HepG2 (cell line): ENCODE measurements around the gene LAMA5. TPM values are rescaled to one million over a fixed set of nuclear protein-coding genes. Genes with fewer than 3 reads are reported as not detected.

Source experiments
- CHCHD3 ChIP-seq: sonication (generic); formaldehyde crosslinking; IDR thresholded peaks from 2 replicates; pipeline ENCODE4 v1.8.0; 2022; ENCODE audit warnings: mild to moderate bottlenecking, missing genetic modification reagents, moderate library complexity
- EHMT2 ChIP-seq: fragments of 200-600 bp; sonication (generic); IDR thresholded peaks from 2 replicates; pipeline ENCODE4 v1.7.0; 2017; ENCODE audit warnings: antibody characterized with exemption, low read depth, low read length, borderline replicate concordance
- ETV5 ChIP-seq: IDR thresholded peaks from 2 replicates; pipeline ENCODE4 v1.6.1; 2018; ENCODE audit warnings: missing biosample characterization, missing genetic modification reagents, inconsistent platforms, borderline replicate concordance
- FOXK1 ChIP-seq: sonication (generic); formaldehyde crosslinking; IDR thresholded peaks from 2 replicates; pipeline ENCODE4 v1.4.0; 2020; ENCODE audit warnings: low read depth, missing genetic modification reagents, borderline replicate concordance
- GATA4 ChIP-seq: sonication (generic); IDR thresholded peaks from 2 replicates; pipeline ENCODE4 v1.6.1; 2016; ENCODE audit warnings: antibody characterized with exemption, low read depth, borderline replicate concordance
- GTF2F1 ChIP-seq: fragments of 150-350 bp; IDR thresholded peaks from 2 replicates; pipeline ENCODE4 v1.6.1; 2014; ENCODE audit warnings: low read length
- HIVEP1 ChIP-seq: sonication (generic); formaldehyde crosslinking; IDR thresholded peaks from 2 replicates; pipeline ENCODE4 v1.4.0; 2020; ENCODE audit warnings: mild to moderate bottlenecking, missing genetic modification reagents
- KLF16 ChIP-seq, 2 experiments: sonication (generic) in 1 of 2; formaldehyde crosslinking in 1 of 2; IDR thresholded peaks; 2 replicates each; pipeline versions ENCODE4 v1.6.1 to v1.8.0; 2016 to 2023; ENCODE audit warnings: missing genetic modification reagents in 2 of 2, missing compliant biosample characterization in 1 of 2
- LCORL ChIP-seq, 2 experiments: fragments of 450-650 bp in 1 of 2; sonication (generic) in 1 of 2; formaldehyde crosslinking in 1 of 2; IDR thresholded peaks; 2 replicates each; pipeline versions ENCODE4 v1.5.0 to v1.6.1; 2017 to 2020; ENCODE audit warnings: antibody characterized with exemption in 1 of 2, missing genetic modification reagents in 1 of 2
- MTA3 ChIP-seq: sonication (generic); formaldehyde crosslinking; IDR thresholded peaks from 2 replicates; pipeline ENCODE4 v1.4.0; 2020; ENCODE audit warnings: missing genetic modification reagents
- MTERF4 ChIP-seq: sonication (generic); formaldehyde crosslinking; IDR thresholded peaks from 2 replicates; pipeline ENCODE4 v1.8.0; 2023; ENCODE audit warnings: mild to moderate bottlenecking, missing genetic modification reagents
- MXI1 ChIP-seq: IDR thresholded peaks from 3 replicates; pipeline ENCODE4 v1.6.1; 2012; ENCODE audit warnings: low read depth, low read length, inconsistent platforms, borderline replicate concordance
- RBAK ChIP-seq: sonication (generic); formaldehyde crosslinking; IDR thresholded peaks from 2 replicates; pipeline ENCODE4 v1.5.1; 2020; ENCODE audit warnings: mild to moderate bottlenecking, missing genetic modification reagents
- SALL2 ChIP-seq: sonication (generic); formaldehyde crosslinking; IDR thresholded peaks from 2 replicates; pipeline ENCODE4 v1.8.1; 2023; ENCODE audit warnings: mild to moderate bottlenecking, missing genetic modification reagents, inconsistent platforms
- SIN3A ChIP-seq: IDR thresholded peaks from 2 replicates; pipeline ENCODE4 v1.6.1; 2011; ENCODE audit warnings: low read depth, mild to moderate bottlenecking, control low read depth, low read length, borderline replicate concordance
- ZNF121 ChIP-seq: sonication (generic); formaldehyde crosslinking; IDR thresholded peaks from 2 replicates; pipeline ENCODE4 v1.5.0; 2020; ENCODE audit warnings: mild to moderate bottlenecking, missing genetic modification reagents
- ZNF207 ChIP-seq: fragments of 450-650 bp; IDR thresholded peaks from 2 replicates; pipeline ENCODE4 v1.6.1; 2016; ENCODE audit warnings: antibody characterized with exemption, borderline replicate concordance
- ZNF350 ChIP-seq: sonication (generic); formaldehyde crosslinking; IDR thresholded peaks from 2 replicates; pipeline ENCODE4 v1.4.0; 2020; ENCODE audit warnings: mild to moderate bottlenecking, low read depth, missing genetic modification reagents, borderline replicate concordance
- ZNF530 ChIP-seq: sonication (generic); formaldehyde crosslinking; IDR thresholded peaks from 2 replicates; pipeline ENCODE4 v1.5.0; 2020; ENCODE audit warnings: low read depth, mild to moderate bottlenecking, missing genetic modification reagents
- ZNF709 ChIP-seq: sonication (generic); formaldehyde crosslinking; IDR thresholded peaks from 2 replicates; pipeline ENCODE4 v1.5.0; 2020; ENCODE audit warnings: mild to moderate bottlenecking, missing genetic modification reagents
- ZNF720 ChIP-seq: sonication (generic); formaldehyde crosslinking; IDR thresholded peaks from 2 replicates; pipeline ENCODE4 v1.4.0; 2020; ENCODE audit warnings: missing genetic modification reagents
- ZNF746 ChIP-seq: sonication (generic); formaldehyde crosslinking; IDR thresholded peaks from 2 replicates; pipeline ENCODE4 v1.8.0; 2022; ENCODE audit warnings: mild to moderate bottlenecking, missing genetic modification reagents
- ZNF790 ChIP-seq: sonication (generic); formaldehyde crosslinking; IDR thresholded peaks from 2 replicates; pipeline ENCODE4 v1.8.0; 2022; ENCODE audit warnings: missing genetic modification reagents, mild to moderate bottlenecking, borderline replicate concordance
- polyA plus RNA-seq, 8 experiments: library from polyadenylated mRNA; depleted of rRNA in 3 of 8; stranded (reverse) in 7 of 8; unstranded in 1 of 8; fragments of >200 nt; fragmentation: Illumina TruSeq in 4 of 8; extraction: Trizol in 4 of 8; gene quantifications; 2 replicates each; pipeline versions ENCODE4 v1.2.1 to v1.2.3, GENCODE V29; 2011 to 2016; ENCODE audit warnings: low read depth in 4 of 8, missing spikeins in 1 of 8, mixed read lengths in 1 of 8; ENCODE audit not compliant: insufficient read depth in 1 of 8
- total RNA-seq, 5 experiments: library from RNA; depleted of rRNA; stranded (reverse); fragments of >200 nt; fragmentation: Illumina TruSeq; extraction: Trizol; gene quantifications; 2 replicates each; pipeline ENCODE4 v1.2.3, GENCODE V29; 2016; ENCODE audit warnings: low read depth in 1 of 5
- TF ChIP-seq, protein P1 (sequence below): sonication (generic); formaldehyde crosslinking; IDR thresholded peaks from 2 replicates; pipeline ENCODE4 v1.4.0; 2020; ENCODE audit warnings: missing genetic modification reagents, mild to moderate bottlenecking, borderline replicate concordance
- TF ChIP-seq, protein P2 (sequence below): sonication (generic); formaldehyde crosslinking; IDR thresholded peaks from 2 replicates; pipeline ENCODE4 v1.4.0; 2020; ENCODE audit warnings: mild to moderate bottlenecking, missing genetic modification reagents

Gene LAMA5
- total and polyA plus RNA-seq, 2 of the 13 experiments (the other 11 are each of a cell fraction or from before 2014, with no cell fraction given) = 21.0 to 44.7 TPM

- no peak for TF ChIP-seq FOXK1 (CRISPR knock-in tag)
- TF ChIP-seq GTF2F1 = no peak
- TF ChIP-seq LCORL (IDR thresholded peaks at IDR 0.05) = 0 out of 2 replicates have a peak, but pooled peaks have one; percentile 38
- no peak for TF ChIP-seq LCORL (CRISPR knock-in tag; IDR thresholded peaks at IDR 0.05)
- TF ChIP-seq CHCHD3 (CRISPR knock-in tag) = no peak
- peak; percentile 39; the same call in 1 of the 2 replicates for TF ChIP-seq ZNF790 (CRISPR knock-in tag)
- TF ChIP-seq EHMT2 = no peak
- no peak; the same call in 1 of the 2 replicates for TF ChIP-seq GATA4
- TF ChIP-seq SALL2 (CRISPR knock-in tag) = no peak
- no peak for TF ChIP-seq ZNF709
- no peak for TF ChIP-seq RBAK (CRISPR knock-in tag)
- TF ChIP-seq ZNF207 = no peak
- no peak for TF ChIP-seq ZNF720 (CRISPR knock-in tag)
- peak; percentile 57; the same call in 1 of the 2 replicates for TF ChIP-seq SIN3A
- no peak for TF ChIP-seq ZNF530 (CRISPR knock-in tag)
- no peak for TF ChIP-seq KLF16 (CRISPR knock-in tag; IDR thresholded peaks at IDR 0.05)
- no peak for TF ChIP-seq ZNF746
- peak; percentile 67 for TF ChIP-seq ETV5 (CRISPR knock-in tag)
- TF ChIP-seq MTA3 (CRISPR knock-in tag) = no peak
- TF ChIP-seq, protein P1, sequence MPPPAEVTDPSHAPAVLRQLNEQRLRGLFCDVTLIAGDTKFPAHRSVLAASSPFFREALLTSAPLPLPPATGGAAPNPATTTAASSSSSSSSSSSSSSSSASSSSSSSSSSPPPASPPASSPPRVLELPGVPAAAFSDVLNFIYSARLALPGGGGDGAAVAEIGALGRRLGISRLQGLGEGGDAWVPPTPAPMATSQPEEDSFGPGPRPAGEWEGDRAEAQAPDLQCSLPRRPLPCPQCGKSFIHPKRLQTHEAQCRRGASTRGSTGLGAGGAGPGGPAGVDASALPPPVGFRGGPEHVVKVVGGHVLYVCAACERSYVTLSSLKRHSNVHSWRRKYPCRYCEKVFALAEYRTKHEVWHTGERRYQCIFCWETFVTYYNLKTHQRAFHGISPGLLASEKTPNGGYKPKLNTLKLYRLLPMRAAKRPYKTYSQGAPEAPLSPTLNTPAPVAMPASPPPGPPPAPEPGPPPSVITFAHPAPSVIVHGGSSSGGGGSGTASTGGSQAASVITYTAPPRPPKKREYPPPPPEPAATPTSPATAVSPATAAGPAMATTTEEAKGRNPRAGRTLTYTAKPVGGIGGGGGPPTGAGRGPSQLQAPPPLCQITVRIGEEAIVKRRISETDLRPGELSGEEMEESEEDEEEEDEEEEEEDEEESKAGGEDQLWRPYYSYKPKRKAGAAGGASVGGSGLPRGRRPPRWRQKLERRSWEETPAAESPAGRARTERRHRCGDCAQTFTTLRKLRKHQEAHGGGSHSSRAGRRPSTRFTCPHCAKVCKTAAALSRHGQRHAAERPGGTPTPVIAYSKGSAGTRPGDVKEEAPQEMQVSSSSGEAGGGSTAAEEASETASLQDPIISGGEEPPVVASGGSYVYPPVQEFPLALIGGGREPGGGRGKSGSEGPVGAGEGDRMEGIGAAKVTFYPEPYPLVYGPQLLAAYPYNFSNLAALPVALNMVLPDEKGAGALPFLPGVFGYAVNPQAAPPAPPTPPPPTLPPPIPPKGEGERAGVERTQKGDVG = no peak
- TF ChIP-seq HIVEP1 (CRISPR knock-in tag) = no peak
- TF ChIP-seq MXI1 = peak; percentile 57; the same call in 1 of the 3 replicates
- TF ChIP-seq, protein P2, sequence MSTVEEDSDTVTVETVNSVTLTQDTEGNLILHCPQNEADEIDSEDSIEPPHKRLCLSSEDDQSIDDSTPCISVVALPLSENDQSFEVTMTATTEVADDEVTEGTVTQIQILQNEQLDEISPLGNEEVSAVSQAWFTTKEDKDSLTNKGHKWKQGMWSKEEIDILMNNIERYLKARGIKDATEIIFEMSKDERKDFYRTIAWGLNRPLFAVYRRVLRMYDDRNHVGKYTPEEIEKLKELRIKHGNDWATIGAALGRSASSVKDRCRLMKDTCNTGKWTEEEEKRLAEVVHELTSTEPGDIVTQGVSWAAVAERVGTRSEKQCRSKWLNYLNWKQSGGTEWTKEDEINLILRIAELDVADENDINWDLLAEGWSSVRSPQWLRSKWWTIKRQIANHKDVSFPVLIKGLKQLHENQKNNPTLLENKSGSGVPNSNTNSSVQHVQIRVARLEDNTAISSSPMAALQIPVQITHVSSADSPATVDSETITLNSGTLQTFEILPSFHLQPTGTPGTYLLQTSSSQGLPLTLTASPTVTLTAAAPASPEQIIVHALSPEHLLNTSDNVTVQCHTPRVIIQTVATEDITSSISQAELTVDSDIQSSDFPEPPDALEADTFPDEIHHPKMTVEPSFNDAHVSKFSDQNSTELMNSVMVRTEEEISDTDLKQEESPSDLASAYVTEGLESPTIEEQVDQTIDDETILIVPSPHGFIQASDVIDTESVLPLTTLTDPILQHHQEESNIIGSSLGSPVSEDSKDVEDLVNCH = no peak
- 0 out of 2 replicates have a peak, but pooled peaks have one; percentile 44 for TF ChIP-seq ZNF121 (CRISPR knock-in tag)
- no peak for TF ChIP-seq ZNF350 (CRISPR knock-in tag)
- no peak for TF ChIP-seq MTERF4 (CRISPR knock-in tag)
These were observed at the start of gene LAMA5 (continued) for GRCh38 chr20:62367136-62367632.
